Liver (tissue), 9 donors: ENCODE measurements around the gene SELENOS. TPM values are rescaled to one million over a fixed set of nuclear protein-coding genes. Genes with fewer than 3 reads are reported as not detected.

Experiments used
- DNase-seq: peaks from one replicate; pipeline ENCODE4 v3.0.0-alpha.2; 2017; ENCODE audit warnings: low spot score
- H3K27ac ChIP-seq, 2 donors: one replicate each; pipeline ENCODE4 v1.7.0; 2013; ENCODE audit warnings: inconsistent platforms in 2 of 2, low read length in 2 of 2, control low read depth in 1 of 2, low read depth in 1 of 2, mild to moderate bottlenecking in 1 of 2
- H3K27me3 ChIP-seq, 4 donors: one replicate each; pipeline versions ENCODE4 v1.6.1 to v1.7.0; 2013; ENCODE audit warnings: low read length in 3 of 4, inconsistent platforms in 1 of 4, mild to moderate bottlenecking in 1 of 4, moderate library complexity in 1 of 4; ENCODE audit not compliant: control insufficient read depth in 4 of 4, insufficient read depth in 4 of 4
- H3K36me3 ChIP-seq, 4 donors: one replicate each; pipeline versions ENCODE4 v1.6.1 to v1.7.0; 2013; ENCODE audit warnings: low read length in 3 of 4, mild to moderate bottlenecking in 3 of 4, low read depth in 1 of 4, moderate library complexity in 1 of 4; ENCODE audit not compliant: control insufficient read depth in 4 of 4, insufficient read depth in 3 of 4
- H3K4me1 ChIP-seq, 4 donors: one replicate each; pipeline versions ENCODE4 v1.6.1 to v1.7.0; 2013; ENCODE audit warnings: low read length in 3 of 4, mild to moderate bottlenecking in 3 of 4, moderate library complexity in 1 of 4; ENCODE audit not compliant: control insufficient read depth in 4 of 4, insufficient read depth in 4 of 4
- H3K4me3 ChIP-seq, 3 donors: one replicate each; pipeline versions ENCODE4 v1.6.1 to v1.7.0; 2013; ENCODE audit warnings: low read length in 3 of 3, control low read depth in 1 of 3, low read depth in 1 of 3, mild to moderate bottlenecking in 1 of 3
- H3K9ac ChIP-seq, 2 donors: one replicate each; pipeline ENCODE4 v1.7.0; 2013; ENCODE audit warnings: low read length in 2 of 2, mild to moderate bottlenecking in 2 of 2, moderate library complexity in 2 of 2, control low read depth in 1 of 2, low read depth in 1 of 2
- H3K9me3 ChIP-seq, 4 donors: one replicate each; pipeline versions ENCODE4 v1.6.1 to v1.7.0; 2013; ENCODE audit warnings: low read length in 3 of 4; ENCODE audit not compliant: control insufficient read depth in 4 of 4
- EGR1 ChIP-seq, 2 donors: IDR thresholded peaks; 2 replicates each; pipeline ENCODE4 v1.6.1; 2016 to 2018; ENCODE audit warnings: antibody characterized with exemption in 2 of 2, low read depth in 2 of 2
- FOXA1 ChIP-seq: IDR thresholded peaks from 2 replicates; pipeline ENCODE4 v1.6.1; 2016; ENCODE audit warnings: antibody characterized with exemption
- FOXA2 ChIP-seq: IDR thresholded peaks from 2 replicates; pipeline ENCODE4 v1.6.1; 2016; ENCODE audit warnings: antibody characterized with exemption
- GABPA ChIP-seq, 2 donors: IDR thresholded peaks in 1 of 2; conservative IDR thresholded peaks in 1 of 2; 2 replicates each; pipeline ENCODE4 v1.6.1; 2016; ENCODE audit warnings: antibody characterized with exemption in 2 of 2, mild to moderate bottlenecking in 1 of 2, moderate library complexity in 1 of 2
- HNF4G ChIP-seq: IDR thresholded peaks from 2 replicates; pipeline ENCODE4 v1.6.1; 2016; ENCODE audit warnings: antibody characterized with exemption
- JUND ChIP-seq, 2 donors: IDR thresholded peaks; 2 replicates each; pipeline ENCODE4 v1.6.1; 2016; ENCODE audit warnings: antibody characterized with exemption in 2 of 2
- NR2F2 ChIP-seq: IDR thresholded peaks from 2 replicates; pipeline ENCODE4 v1.6.1; 2016; ENCODE audit warnings: antibody characterized with exemption
- RXRA ChIP-seq, 2 donors: IDR thresholded peaks; 2 replicates each; pipeline ENCODE4 v1.6.1; 2017 to 2018; ENCODE audit warnings: antibody characterized with exemption in 2 of 2, mild to moderate bottlenecking in 1 of 2
- SP1 ChIP-seq: IDR thresholded peaks from 2 replicates; pipeline ENCODE4 v1.6.1; 2018; ENCODE audit warnings: antibody characterized with exemption, mild to moderate bottlenecking
- TAF1 ChIP-seq: conservative IDR thresholded peaks from 2 replicates; pipeline ENCODE4 v1.6.1; 2016; ENCODE audit warnings: antibody characterized with exemption, mild to moderate bottlenecking
- YY1 ChIP-seq: IDR thresholded peaks from 2 replicates; pipeline ENCODE4 v1.6.1; 2016; ENCODE audit warnings: antibody characterized with exemption, mild to moderate bottlenecking
- WGBS: extraction: QIAGEN DNeasy Blood & Tissue Kit; methylation state at CpG from one replicate; pipeline ENCODE4 v1.1.7; 2013; 5-methylcytosine and 5-hydroxymethylcytosine counted together
- polyA plus RNA-seq, 2 donors: library from polyadenylated mRNA; stranded (reverse) in 1 of 2; unstranded in 1 of 2; fragments of 200-250 nt in 1 of 2; fragments of >200 nt in 1 of 2; fragmentation: Nextera tagmentation in 1 of 2; extraction: Ambion mirVana in 1 of 2; gene quantifications; one replicate each; pipeline versions ENCODE4 v1.2.1 to v1.2.3, GENCODE V29; 2013 to 2015
- total RNA-seq, 2 donors: library from RNA; depleted of rRNA; stranded (reverse); fragments of >200 nt; gene quantifications; one replicate each; pipeline ENCODE4 v1.2.3, GENCODE V29; 2014
- TF ChIP-seq, protein P1 (sequence below): IDR thresholded peaks from 2 replicates; pipeline ENCODE4 v1.6.1; 2016; ENCODE audit warnings: antibody characterized with exemption
- TF ChIP-seq, protein P2 (sequence below): fragments of 150-350 bp; IDR thresholded peaks from 2 replicates; pipeline ENCODE4 v1.5.1; 2017; ENCODE audit warnings: improper control_type of control experiment, low read depth, low read length; ENCODE audit not compliant: missing input control
- TF ChIP-seq, protein P3 (sequence below): IDR thresholded peaks from 2 replicates; pipeline ENCODE4 v1.6.1; 2016; ENCODE audit warnings: antibody characterized with exemption
- TF ChIP-seq, protein P4 (sequence below): IDR thresholded peaks from 2 replicates; pipeline ENCODE4 v1.6.1; 2016; ENCODE audit warnings: antibody characterized with exemption, mild to moderate bottlenecking
- donor health status: healthy.
- donor health status: healthy.
- donor health status: healthy.
- donor health status: healthy.
- donor health status: healthy.

The SELENOS gene
- total and polyA plus RNA-seq, 4 donors, result 25.8 to 71.1 (median 65.8) TPM

DNA sequence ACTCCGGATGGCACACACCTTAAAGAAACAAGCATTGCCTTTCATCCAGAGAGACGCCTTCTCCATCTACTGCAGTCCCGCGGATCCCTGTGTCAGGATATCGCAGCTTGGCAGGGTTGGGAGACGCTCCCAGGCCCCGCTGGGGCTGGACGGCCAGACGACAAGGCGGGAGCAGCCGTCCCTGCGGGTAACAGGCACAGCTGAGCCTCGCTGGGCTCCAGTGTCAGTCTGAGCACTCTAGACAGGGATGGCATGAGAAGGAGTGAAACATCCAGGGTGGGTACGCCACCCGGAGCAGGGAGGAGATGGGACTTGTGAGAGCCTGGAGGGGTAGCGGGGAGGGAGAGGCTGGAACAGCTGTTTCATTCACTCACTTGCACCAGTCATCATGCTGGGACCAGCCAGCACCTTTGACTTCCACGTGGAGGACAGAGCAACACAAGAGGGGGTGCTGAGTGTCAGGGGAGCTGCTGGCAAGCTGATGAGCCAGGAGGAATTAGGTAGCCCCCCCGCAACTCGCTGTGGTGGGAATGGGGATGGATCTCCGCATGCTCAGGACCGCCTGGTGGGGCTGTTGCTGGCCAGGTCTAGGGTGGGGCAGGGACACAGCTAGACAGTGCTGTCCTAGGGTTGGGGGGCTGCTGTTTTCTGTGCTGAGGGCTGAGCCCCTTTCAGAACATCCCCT is 49.3 kb upstream of the SELENOS start:
- 89% methylated on average over 21 of the region's 21 CpGs for WGBS
- no peak overlapping the region for H3K27ac ChIP-seq
- H3K4me1 ChIP-seq, result peaks cover 2 to 32% (median 18%) of the 10 kb centered on the region in 4 donors
- no peak for TF ChIP-seq RXRA (IDR thresholded peaks at IDR 0.05)
- TF ChIP-seq FOXA1, result no peak
- no peak for TF ChIP-seq SP1
- no peak for TF ChIP-seq EGR1 (IDR thresholded peaks at IDR 0.05; ENCODE audit: low read depth in 2 of 2)
- TF ChIP-seq GABPA (IDR thresholded peaks at IDR 0.05 in 1 of 2, conservative IDR thresholded peaks at IDR 0.05 in 1 of 2), result no peak
- TF ChIP-seq TAF1, result no peak
- TF ChIP-seq HNF4G, result no peak
- H3K36me3 ChIP-seq, result peaks cover 8 to 65% (median 38%) of the 10 kb centered on the region in 4 donors
- no peaks in the 10 kb centered on the region for H3K9me3 ChIP-seq
- no peak for DNase-seq
- no peaks in the 10 kb centered on the region for H3K27me3 ChIP-seq
- H3K4me3 ChIP-seq, result no peak overlapping the region
- H3K9ac ChIP-seq, result no peak overlapping the region

DNA sequence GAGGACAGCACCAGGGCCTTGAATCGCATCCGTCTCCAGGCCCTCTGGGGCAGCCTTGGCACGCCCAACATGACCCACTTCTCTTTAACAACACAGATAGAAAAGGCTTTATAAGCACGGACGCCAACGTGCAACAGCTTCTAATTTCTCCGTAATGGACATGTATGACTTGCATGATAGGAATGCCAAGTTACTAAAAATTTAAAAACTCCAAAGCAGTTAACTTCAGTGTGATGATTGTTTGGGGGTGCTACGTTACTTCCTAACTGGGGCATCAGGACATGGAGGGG is 48.7 kb upstream of the SELENOS start:
- Histone ChIP-seq H3K27ac (peak overlapping the region; percentile 66 to 78), H3K9me3 (no peaks in the 10 kb centered on the region), H3K4me1 (peaks cover 2 to 32% (median 18%) of the 10 kb centered on the region in 4 donors), H3K4me3 (no peak overlapping the region), H3K9ac (no peak overlapping the region), H3K36me3 (peaks cover 9 to 65% (median 38%) of the 10 kb centered on the region in 4 donors), H3K27me3 (no peaks in the 10 kb centered on the region)
- WGBS, result 92% methylated on average over 8 of the region's 8 CpGs
- no peak for TF ChIP-seq YY1
- no peak for TF ChIP-seq FOXA1
- TF ChIP-seq FOXA2, result no peak
- TF ChIP-seq, protein P1, sequence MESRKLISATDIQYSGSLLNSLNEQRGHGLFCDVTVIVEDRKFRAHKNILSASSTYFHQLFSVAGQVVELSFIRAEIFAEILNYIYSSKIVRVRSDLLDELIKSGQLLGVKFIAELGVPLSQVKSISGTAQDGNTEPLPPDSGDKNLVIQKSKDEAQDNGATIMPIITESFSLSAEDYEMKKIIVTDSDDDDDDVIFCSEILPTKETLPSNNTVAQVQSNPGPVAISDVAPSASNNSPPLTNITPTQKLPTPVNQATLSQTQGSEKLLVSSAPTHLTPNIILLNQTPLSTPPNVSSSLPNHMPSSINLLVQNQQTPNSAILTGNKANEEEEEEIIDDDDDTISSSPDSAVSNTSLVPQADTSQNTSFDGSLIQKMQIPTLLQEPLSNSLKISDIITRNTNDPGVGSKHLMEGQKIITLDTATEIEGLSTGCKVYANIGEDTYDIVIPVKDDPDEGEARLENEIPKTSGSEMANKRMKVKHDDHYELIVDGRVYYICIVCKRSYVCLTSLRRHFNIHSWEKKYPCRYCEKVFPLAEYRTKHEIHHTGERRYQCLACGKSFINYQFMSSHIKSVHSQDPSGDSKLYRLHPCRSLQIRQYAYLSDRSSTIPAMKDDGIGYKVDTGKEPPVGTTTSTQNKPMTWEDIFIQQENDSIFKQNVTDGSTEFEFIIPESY, result no peak
- TF ChIP-seq JUND (IDR thresholded peaks at IDR 0.05), result no peak
- TF ChIP-seq SP1, result no peak
- TF ChIP-seq, protein P2, sequence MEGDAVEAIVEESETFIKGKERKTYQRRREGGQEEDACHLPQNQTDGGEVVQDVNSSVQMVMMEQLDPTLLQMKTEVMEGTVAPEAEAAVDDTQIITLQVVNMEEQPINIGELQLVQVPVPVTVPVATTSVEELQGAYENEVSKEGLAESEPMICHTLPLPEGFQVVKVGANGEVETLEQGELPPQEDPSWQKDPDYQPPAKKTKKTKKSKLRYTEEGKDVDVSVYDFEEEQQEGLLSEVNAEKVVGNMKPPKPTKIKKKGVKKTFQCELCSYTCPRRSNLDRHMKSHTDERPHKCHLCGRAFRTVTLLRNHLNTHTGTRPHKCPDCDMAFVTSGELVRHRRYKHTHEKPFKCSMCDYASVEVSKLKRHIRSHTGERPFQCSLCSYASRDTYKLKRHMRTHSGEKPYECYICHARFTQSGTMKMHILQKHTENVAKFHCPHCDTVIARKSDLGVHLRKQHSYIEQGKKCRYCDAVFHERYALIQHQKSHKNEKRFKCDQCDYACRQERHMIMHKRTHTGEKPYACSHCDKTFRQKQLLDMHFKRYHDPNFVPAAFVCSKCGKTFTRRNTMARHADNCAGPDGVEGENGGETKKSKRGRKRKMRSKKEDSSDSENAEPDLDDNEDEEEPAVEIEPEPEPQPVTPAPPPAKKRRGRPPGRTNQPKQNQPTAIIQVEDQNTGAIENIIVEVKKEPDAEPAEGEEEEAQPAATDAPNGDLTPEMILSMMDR, result no peak
- TF ChIP-seq RXRA (IDR thresholded peaks at IDR 0.05), result no peak
- TF ChIP-seq, protein P3, sequence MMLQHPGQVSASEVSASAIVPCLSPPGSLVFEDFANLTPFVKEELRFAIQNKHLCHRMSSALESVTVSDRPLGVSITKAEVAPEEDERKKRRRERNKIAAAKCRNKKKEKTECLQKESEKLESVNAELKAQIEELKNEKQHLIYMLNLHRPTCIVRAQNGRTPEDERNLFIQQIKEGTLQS, result no peak
- no peak for DNase-seq

DNA sequence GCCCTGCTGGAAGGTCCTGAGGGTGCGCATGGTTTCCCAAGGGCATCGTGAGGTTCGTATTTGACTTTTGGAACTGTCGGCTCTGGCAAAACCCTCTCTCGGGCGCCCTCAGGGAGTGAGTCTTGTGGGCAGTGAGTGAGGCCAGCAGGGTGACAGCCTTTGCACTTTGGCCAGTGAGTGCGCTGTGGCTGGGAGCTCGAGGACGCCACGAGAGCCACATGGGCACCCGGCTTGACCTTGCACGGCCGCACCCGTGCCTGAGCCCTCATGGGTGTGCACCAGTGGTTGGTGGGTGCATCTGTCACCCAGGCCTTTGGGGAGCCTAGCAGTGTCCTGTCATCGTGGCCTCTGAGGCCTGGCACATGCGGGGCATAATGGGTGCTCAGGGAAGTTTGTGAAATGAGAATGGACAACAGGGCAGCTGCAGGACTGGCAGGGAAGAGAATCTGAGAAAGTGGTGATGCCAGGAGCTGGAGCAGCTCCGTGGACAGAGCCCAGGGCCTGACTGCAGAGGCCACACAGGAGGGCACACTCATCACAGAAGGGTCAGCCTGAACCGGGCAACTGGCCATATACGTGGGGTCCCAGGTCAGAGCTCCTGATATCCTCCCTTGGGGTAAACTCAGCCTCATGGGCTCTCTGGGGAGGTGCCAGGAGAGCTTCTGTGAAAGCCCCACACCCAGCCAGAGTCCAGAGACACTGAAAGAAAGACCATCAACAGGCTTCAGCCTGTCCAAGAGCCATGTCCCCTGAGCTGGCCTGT is 48.2 kb upstream of the SELENOS start:
- Histone ChIP-seq H3K4me3 (no peak overlapping the region), H3K27me3 (no peaks in the 10 kb centered on the region), H3K9me3 (no peaks in the 10 kb centered on the region), H3K27ac (peak overlapping the region; percentile 66 to 78), H3K4me1 (peaks cover 2 to 32% (median 18%) of the 10 kb centered on the region in 4 donors), H3K36me3 (peaks cover 11 to 66% (median 37%) of the 10 kb centered on the region in 4 donors), H3K9ac (peak overlapping the region in 1 of 2 donors; percentile 24)
- WGBS, result 49% methylated on average over 19 of the region's 19 CpGs
- DNase-seq, result no peak
- TF ChIP-seq, protein P4, sequence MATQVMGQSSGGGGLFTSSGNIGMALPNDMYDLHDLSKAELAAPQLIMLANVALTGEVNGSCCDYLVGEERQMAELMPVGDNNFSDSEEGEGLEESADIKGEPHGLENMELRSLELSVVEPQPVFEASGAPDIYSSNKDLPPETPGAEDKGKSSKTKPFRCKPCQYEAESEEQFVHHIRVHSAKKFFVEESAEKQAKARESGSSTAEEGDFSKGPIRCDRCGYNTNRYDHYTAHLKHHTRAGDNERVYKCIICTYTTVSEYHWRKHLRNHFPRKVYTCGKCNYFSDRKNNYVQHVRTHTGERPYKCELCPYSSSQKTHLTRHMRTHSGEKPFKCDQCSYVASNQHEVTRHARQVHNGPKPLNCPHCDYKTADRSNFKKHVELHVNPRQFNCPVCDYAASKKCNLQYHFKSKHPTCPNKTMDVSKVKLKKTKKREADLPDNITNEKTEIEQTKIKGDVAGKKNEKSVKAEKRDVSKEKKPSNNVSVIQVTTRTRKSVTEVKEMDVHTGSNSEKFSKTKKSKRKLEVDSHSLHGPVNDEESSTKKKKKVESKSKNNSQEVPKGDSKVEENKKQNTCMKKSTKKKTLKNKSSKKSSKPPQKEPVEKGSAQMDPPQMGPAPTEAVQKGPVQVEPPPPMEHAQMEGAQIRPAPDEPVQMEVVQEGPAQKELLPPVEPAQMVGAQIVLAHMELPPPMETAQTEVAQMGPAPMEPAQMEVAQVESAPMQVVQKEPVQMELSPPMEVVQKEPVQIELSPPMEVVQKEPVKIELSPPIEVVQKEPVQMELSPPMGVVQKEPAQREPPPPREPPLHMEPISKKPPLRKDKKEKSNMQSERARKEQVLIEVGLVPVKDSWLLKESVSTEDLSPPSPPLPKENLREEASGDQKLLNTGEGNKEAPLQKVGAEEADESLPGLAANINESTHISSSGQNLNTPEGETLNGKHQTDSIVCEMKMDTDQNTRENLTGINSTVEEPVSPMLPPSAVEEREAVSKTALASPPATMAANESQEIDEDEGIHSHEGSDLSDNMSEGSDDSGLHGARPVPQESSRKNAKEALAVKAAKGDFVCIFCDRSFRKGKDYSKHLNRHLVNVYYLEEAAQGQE, result no peak
- TF ChIP-seq HNF4G (peak; percentile 90), TAF1 (no peak), NR2F2 (peak; percentile 47), FOXA1 (no peak)
- TF ChIP-seq, protein P3, result no peak
- TF ChIP-seq, protein P2, result no peak
